Loucy (cell line): Measurements from ENCODE around the gene ALDH1A3.

Source experiments
- H2AFZ ChIP-seq: fragments of 200-600 bp; sonication (generic); 2 replicates; pipeline ENCODE4 v1.6.0; 2016; ENCODE audit warnings: antibody characterized with exemption, mild to moderate bottlenecking, low read length, moderate library complexity
- H3F3A ChIP-seq: fragments of 200-600 bp; 2 replicates; pipeline ENCODE4 v1.6.0; 2016; ENCODE audit warnings: antibody characterized with exemption, low read depth, mild to moderate bottlenecking
- H3K27me3 ChIP-seq: fragments of 200-600 bp; sonication (generic); 2 replicates; pipeline ENCODE4 v1.6.1; 2014; ENCODE audit warnings: low read length, mild to moderate bottlenecking; ENCODE audit not compliant: insufficient read depth, poor library complexity, severe bottlenecking
- H3K36me3 ChIP-seq: fragments of 200-600 bp; sonication (generic); 2 replicates; pipeline ENCODE4 v1.6.1; 2016; ENCODE audit warnings: low read length; ENCODE audit not compliant: insufficient read depth
- H3K4me1 ChIP-seq: fragments of 200-600 bp; sonication (generic); 2 replicates; pipeline ENCODE4 v1.5.1; 2014; ENCODE audit warnings: low read length, mild to moderate bottlenecking; ENCODE audit not compliant: insufficient read depth, poor library complexity, severe bottlenecking
- H3K4me2 ChIP-seq: fragments of 200-600 bp; sonication (generic); 2 replicates; pipeline ENCODE4 v1.6.0; 2014; ENCODE audit warnings: antibody characterized with exemption, low read length, low read depth, mild to moderate bottlenecking; ENCODE audit not compliant: poor library complexity, severe bottlenecking
- H3K4me3 ChIP-seq: fragments of 200-600 bp; sonication (generic); 2 replicates; pipeline ENCODE4 v1.5.1; 2014; ENCODE audit warnings: low read length, mild to moderate bottlenecking, mixed read lengths; ENCODE audit not compliant: poor library complexity, severe bottlenecking
- H3K79me2 ChIP-seq: fragments of 200-600 bp; sonication (generic); 2 replicates; pipeline ENCODE4 v1.6.1; 2014; ENCODE audit warnings: low read length; ENCODE audit not compliant: insufficient read depth
- H3K9ac ChIP-seq: fragments of 200-600 bp; sonication (generic); 2 replicates; pipeline ENCODE4 v1.6.0; 2014; ENCODE audit warnings: mild to moderate bottlenecking, low read depth, low read length, moderate library complexity; ENCODE audit not compliant: poor library complexity, severe bottlenecking
- H3K9me2 ChIP-seq: fragments of 200-600 bp; sonication (generic); replicated peaks from 2 replicates; pipeline ENCODE4 v1.6.1; 2016; ENCODE audit warnings: low read depth, low read length, mixed read lengths
- H3K9me3 ChIP-seq: fragments of 200-600 bp; sonication (generic); 2 replicates; pipeline ENCODE4 v1.6.1; 2014; ENCODE audit warnings: mild to moderate bottlenecking, antibody characterized with exemption, low read length, low read depth; ENCODE audit not compliant: insufficient read depth
- H4K20me1 ChIP-seq: fragments of 200-600 bp; sonication (generic); 2 replicates; pipeline ENCODE4 v1.6.0; 2014; ENCODE audit warnings: antibody characterized with exemption, low read length, mild to moderate bottlenecking; ENCODE audit not compliant: insufficient read depth, poor library complexity, severe bottlenecking
- EZH2phosphoT487 ChIP-seq: fragments of 200-600 bp; IDR thresholded peaks from 2 replicates; pipeline ENCODE4 v1.6.1; 2018; ENCODE audit warnings: antibody characterized with exemption, mild to moderate bottlenecking, moderate library complexity, borderline replicate concordance
- TF ChIP-seq, protein P1 (sequence below): fragments of 200-600 bp; sonication (generic); conservative IDR thresholded peaks from 2 replicates; pipeline ENCODE4 v1.5.1; 2014; ENCODE audit warnings: mild to moderate bottlenecking, antibody characterized with exemption, low read length

Gene ALDH1A3

DNA sequence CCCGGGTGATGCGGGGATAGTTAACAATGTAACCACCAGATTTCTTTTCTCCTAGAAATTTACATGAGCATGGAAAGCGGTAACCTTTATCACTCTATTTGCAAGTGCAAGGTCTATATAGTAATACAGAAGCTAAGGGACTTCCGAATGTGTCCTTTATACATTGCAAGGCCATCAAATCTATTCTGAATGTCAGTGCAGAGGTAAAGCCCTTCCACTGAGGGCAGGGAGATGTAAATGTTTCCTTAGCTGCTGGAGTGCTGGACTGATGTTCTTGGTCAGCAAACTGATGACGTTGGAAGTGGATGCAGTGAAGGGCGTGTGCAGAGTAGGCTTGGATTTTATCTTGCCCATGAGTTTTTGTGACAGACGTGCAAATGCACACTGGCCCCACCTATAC, 6.2 kb downstream of the ALDH1A3 start:
- Histone ChIP-seq H3K9me3 (no peaks in the 10 kb centered on the region), H3K79me2 (no peaks in the 10 kb centered on the region), H3K27me3 (peaks cover 14% of the 10 kb centered on the region), H4K20me1 (no peaks in the 10 kb centered on the region), H3F3A (no peaks in the 10 kb centered on the region), H3K36me3 (no peaks in the 10 kb centered on the region), H3K4me3 (no peak overlapping the region), H3K4me2 (no peak overlapping the region), H3K9me2 (no peaks in the 10 kb centered on the region), H3K4me1 (peaks cover 8% of the 10 kb centered on the region), H3K9ac (no peak overlapping the region), H2AFZ (no peak overlapping the region)
- no peak for TF ChIP-seq EZH2phosphoT487
- TF ChIP-seq, protein P1, sequence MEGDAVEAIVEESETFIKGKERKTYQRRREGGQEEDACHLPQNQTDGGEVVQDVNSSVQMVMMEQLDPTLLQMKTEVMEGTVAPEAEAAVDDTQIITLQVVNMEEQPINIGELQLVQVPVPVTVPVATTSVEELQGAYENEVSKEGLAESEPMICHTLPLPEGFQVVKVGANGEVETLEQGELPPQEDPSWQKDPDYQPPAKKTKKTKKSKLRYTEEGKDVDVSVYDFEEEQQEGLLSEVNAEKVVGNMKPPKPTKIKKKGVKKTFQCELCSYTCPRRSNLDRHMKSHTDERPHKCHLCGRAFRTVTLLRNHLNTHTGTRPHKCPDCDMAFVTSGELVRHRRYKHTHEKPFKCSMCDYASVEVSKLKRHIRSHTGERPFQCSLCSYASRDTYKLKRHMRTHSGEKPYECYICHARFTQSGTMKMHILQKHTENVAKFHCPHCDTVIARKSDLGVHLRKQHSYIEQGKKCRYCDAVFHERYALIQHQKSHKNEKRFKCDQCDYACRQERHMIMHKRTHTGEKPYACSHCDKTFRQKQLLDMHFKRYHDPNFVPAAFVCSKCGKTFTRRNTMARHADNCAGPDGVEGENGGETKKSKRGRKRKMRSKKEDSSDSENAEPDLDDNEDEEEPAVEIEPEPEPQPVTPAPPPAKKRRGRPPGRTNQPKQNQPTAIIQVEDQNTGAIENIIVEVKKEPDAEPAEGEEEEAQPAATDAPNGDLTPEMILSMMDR, result no peak

DNA sequence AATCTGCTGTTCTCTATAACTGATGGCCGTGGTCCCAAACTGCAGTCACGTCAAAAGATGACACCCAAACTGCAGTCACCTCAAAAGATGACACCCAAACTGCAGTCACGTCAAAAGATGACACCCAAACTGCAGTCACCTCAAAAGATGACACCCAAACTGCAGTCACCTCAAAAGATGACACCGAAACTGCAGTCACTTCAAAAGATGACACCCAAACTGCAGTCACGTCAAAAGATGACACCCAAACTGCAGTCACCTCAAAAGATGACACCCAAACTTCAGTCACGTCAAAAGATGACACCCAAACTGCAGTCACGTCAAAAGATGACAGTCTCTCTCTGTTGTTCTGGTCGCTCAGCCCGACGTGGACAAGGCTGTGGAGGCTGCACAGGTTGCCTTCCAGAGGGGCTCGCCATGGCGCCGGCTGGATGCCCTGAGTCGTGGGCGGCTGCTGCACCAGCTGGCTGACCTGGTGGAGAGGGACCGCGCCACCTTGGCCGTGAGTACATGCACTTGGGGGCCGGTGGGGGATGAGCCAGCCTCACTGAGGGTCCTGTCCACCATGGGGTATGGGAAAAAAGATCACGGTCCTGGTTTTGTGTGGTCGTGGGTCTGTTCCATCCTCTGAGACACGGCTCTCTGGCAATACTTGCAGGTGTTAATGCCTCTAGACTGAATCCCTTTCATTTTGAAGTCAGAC, 7.7 kb downstream of the ALDH1A3 start:
- Histone ChIP-seq H3K79me2 (no peaks in the 10 kb centered on the region), H3F3A (no peaks in the 10 kb centered on the region), H3K27me3 (peaks cover 20% of the 10 kb centered on the region), H2AFZ (no peak overlapping the region), H3K9me2 (no peaks in the 10 kb centered on the region), H4K20me1 (no peaks in the 10 kb centered on the region), H3K4me2 (no peak overlapping the region), H3K4me1 (peaks cover 8% of the 10 kb centered on the region), H3K36me3 (no peaks in the 10 kb centered on the region), H3K9ac (no peak overlapping the region), H3K9me3 (no peaks in the 10 kb centered on the region), H3K4me3 (no peak overlapping the region)
- TF ChIP-seq, protein P1, result no peak
- TF ChIP-seq EZH2phosphoT487, result no peak

DNA sequence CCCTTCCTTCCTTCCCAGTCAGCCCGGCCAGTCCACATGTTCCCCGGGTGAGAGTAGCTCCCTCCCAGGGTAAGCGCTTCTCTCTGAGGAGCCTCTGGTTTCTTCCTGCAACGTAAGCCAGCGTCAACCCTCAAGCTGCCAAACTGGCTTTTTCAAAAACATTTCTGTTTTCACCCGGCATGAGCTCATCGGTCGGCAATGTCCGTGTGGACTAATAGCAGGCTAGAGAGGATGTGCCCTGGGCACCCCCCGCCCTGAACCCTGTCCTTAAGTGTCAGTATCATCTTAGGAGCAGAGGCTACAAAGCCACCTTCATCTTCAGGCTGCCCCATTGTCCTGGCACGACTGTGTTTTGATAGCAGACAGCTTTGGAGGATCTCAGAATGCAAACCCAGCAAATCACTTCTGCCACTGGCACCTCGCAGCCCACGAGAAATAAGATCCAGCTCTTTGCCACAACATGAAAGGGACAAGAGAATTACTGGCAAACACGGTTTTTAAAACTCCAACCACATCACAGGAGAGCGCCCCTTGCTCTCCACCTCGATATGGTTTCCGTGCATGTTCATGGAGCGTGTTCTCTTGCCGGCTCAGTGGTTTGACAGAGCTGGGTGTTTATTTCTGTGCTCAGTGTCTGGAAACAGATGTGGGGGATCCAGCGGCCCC, 9.9 kb downstream of the ALDH1A3 start:
- no peaks in the 10 kb centered on the region for H3F3A ChIP-seq

More for the DNA sequence above, 9.9 kb downstream of the ALDH1A3 start:
- Histone ChIP-seq H3K9me2 (no peaks in the 10 kb centered on the region), H3K27me3 (peaks cover 20% of the 10 kb centered on the region), H3K9ac (no peak overlapping the region), H3K4me1 (peaks cover 8% of the 10 kb centered on the region), H3K4me2 (peak overlapping the region; percentile 51), H3K9me3 (no peaks in the 10 kb centered on the region), H3K79me2 (no peaks in the 10 kb centered on the region), H3K36me3 (no peaks in the 10 kb centered on the region), H4K20me1 (no peaks in the 10 kb centered on the region), H3K4me3 (peak overlapping the region; percentile 10), H2AFZ (no peak overlapping the region)
- TF ChIP-seq, protein P1, result no peak
- no peak for TF ChIP-seq EZH2phosphoT487
